Chondrocyte (in vitro differentiated cells): ENCODE data around the gene CLP1. TPM values are rescaled to one million over a fixed set of nuclear protein-coding genes. Genes with fewer than 3 reads are reported as not detected.
"Not testable (repeated sequence)": the region's sequence is repeated elsewhere in the genome, so short reads cannot be mapped to it uniquely, and the experiment has no call there.

Source experiments
- DNase-seq: peaks from one replicate; pipeline ENCODE4 v3.0.0; 2021; ENCODE audit warnings: mixed read lengths, low spot score
- H3K27ac Mint-ChIP-seq: one replicate; pipeline ENCODE4 v1.8.0; 2021; ENCODE audit warnings: mild to moderate bottlenecking, moderate library complexity, mixed read lengths; ENCODE audit not compliant: unreplicated experiment
- H3K27me3 Mint-ChIP-seq: 2 replicates; pipeline ENCODE4 v1.8.0; 2021; ENCODE audit warnings: low read depth, mixed read lengths
- H3K36me3 Mint-ChIP-seq: 2 replicates; pipeline ENCODE4 v1.8.0; 2021; ENCODE audit warnings: low read depth, mixed read lengths
- H3K4me1 Mint-ChIP-seq: 2 replicates; pipeline ENCODE4 v1.8.0; 2021; ENCODE audit warnings: low read depth, mild to moderate bottlenecking, mixed read lengths
- H3K4me3 Mint-ChIP-seq: one replicate; pipeline ENCODE4 v1.8.0; 2021; ENCODE audit warnings: mild to moderate bottlenecking, moderate library complexity, mixed read lengths; ENCODE audit not compliant: unreplicated experiment
- H3K9me3 Mint-ChIP-seq: 2 replicates; pipeline ENCODE4 v1.8.0; 2021; ENCODE audit warnings: low read depth, mixed read lengths
- total RNA-seq: library from RNA; stranded (reverse); gene quantifications from 3 replicates; pipeline ENCODE4 v1.2.1, GENCODE V29; 2021
- TF ChIP-seq, protein P1 (sequence below): fragments of 200-600 bp; sonication (generic); IDR thresholded peaks from 2 replicates; pipeline ENCODE4 v1.5.0; 2021; ENCODE audit warnings: antibody characterized with exemption, mild to moderate bottlenecking, moderate library complexity

Gene CLP1
- total RNA-seq, 1 donor from 2014 or later = 14.9 TPM

DNA sequence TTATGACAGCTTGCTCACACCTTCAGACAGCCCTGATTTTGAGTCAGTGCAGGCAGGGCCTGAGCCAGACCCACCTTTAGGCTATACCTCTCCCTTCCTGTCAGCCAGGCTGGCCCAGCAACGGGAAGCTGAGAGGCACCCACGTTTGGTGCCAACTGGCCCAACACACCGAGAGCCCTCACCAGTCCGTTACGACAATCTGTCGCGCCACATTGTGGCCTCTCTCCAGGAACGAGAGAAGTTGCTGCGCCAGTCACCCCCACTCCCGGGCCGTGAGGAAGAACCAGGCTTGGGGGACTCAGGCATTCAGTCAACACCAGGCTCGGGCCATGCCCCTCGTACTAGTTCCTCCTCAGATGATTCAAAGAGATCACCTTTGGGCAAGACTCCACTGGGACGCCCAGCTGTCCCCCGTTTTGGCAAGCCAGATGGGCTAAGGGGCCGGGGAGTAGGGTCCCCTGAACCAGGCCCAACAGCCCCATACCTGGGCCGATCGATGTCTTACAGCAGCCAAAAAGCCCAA lies 41.3 kb downstream of the CLP1 start:
- Mint-ChIP-seq H3K9me3 (no peaks in the 10 kb centered on the region), H3K27me3 (no peaks in the 10 kb centered on the region), H3K4me3 (no peak overlapping the region), H3K4me1 (no peaks in the 10 kb centered on the region), H3K36me3 (peaks cover 35% of the 10 kb centered on the region), H3K27ac (no peak overlapping the region)
- DNase-seq = no peak
- TF ChIP-seq, protein P1, sequence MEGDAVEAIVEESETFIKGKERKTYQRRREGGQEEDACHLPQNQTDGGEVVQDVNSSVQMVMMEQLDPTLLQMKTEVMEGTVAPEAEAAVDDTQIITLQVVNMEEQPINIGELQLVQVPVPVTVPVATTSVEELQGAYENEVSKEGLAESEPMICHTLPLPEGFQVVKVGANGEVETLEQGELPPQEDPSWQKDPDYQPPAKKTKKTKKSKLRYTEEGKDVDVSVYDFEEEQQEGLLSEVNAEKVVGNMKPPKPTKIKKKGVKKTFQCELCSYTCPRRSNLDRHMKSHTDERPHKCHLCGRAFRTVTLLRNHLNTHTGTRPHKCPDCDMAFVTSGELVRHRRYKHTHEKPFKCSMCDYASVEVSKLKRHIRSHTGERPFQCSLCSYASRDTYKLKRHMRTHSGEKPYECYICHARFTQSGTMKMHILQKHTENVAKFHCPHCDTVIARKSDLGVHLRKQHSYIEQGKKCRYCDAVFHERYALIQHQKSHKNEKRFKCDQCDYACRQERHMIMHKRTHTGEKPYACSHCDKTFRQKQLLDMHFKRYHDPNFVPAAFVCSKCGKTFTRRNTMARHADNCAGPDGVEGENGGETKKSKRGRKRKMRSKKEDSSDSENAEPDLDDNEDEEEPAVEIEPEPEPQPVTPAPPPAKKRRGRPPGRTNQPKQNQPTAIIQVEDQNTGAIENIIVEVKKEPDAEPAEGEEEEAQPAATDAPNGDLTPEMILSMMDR = no peak

DNA sequence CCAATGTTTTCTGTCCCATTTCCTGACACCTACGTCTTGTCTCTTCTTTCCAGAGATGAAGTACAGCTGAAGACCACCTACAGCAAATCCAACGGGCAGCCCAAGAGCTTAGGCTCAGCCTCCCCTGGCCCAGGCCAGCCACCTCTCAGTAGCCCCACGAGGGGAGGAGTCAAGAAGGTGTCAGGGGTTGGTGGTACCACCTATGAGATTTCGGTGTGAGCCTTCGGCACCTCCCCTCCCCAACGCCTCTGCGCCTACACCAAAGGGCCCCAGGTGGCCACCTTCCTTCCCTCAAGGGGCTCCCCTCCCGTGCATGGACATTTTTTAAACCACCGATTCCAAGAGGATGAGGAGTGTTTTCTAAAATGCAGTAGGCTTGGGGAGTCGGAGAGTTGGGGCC lies 42.3 kb downstream of the CLP1 start:
- Mint-ChIP-seq H3K27ac (no peak overlapping the region), H3K4me3 (no peak overlapping the region), H3K9me3 (no peaks in the 10 kb centered on the region), H3K27me3 (no peaks in the 10 kb centered on the region), H3K36me3 (peaks cover 40% of the 10 kb centered on the region), H3K4me1 (no peaks in the 10 kb centered on the region)
- no peak for DNase-seq
- TF ChIP-seq, protein P1 = no peak

DNA sequence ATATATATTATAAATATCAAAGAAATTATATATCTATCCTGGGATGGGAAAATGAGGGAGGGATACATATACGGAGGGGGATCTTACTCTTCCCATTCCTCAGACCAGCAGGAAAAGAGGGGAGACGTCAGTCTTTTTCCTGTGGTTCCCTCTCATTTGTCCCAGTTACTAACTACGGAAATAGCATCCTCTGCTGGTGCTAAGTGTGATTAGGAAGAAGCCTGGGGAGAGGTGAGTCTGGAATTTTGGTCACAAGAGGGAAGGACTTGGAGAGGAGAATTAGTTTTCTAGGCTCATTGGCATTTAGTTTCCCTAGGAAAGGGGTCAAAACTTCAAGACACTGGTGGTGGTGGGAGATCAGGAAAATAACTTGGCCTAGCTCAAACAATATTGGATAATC lies 42.9 kb downstream of the CLP1 start:
- no peak for DNase-seq
- H3K4me3 Mint-ChIP-seq = no peak overlapping the region
- no peaks in the 10 kb centered on the region for H3K27me3 Mint-ChIP-seq
- H3K9me3 Mint-ChIP-seq = no peaks in the 10 kb centered on the region
- TF ChIP-seq, protein P1 = no peak
- no peaks in the 10 kb centered on the region for H3K4me1 Mint-ChIP-seq
- peaks cover 40% of the 10 kb centered on the region for H3K36me3 Mint-ChIP-seq
- no peak overlapping the region for H3K27ac Mint-ChIP-seq

DNA sequence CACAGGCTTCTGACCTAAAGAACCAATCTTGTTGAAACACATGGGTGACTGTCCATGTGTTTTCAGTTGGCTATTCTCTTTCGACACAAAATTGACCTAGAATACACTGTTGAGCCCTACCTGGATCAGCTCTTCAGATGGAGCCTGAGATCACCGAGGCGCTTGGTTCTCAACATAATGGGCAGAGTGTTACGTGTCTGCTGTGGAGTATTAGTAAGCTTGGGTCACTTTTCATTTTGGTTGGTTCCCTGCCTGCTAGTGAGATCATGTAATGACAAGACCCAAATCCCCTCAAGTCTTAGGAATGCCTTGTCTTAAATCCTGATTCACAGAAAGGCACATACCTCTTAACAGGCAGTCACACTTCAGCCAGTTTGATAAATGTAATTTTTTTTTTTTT lies 45.8 kb downstream of the CLP1 start:
- DNase-seq = no peak
- TF ChIP-seq, protein P1 = no peak
- H3K9me3 Mint-ChIP-seq = no peaks in the 10 kb centered on the region
- H3K36me3 Mint-ChIP-seq = peaks cover 30% of the 10 kb centered on the region
- no peaks in the 10 kb centered on the region for H3K27me3 Mint-ChIP-seq
- H3K27ac Mint-ChIP-seq = no peak overlapping the region
- no peak overlapping the region for H3K4me3 Mint-ChIP-seq
- H3K4me1 Mint-ChIP-seq = peaks cover 4% of the 10 kb centered on the region

DNA sequence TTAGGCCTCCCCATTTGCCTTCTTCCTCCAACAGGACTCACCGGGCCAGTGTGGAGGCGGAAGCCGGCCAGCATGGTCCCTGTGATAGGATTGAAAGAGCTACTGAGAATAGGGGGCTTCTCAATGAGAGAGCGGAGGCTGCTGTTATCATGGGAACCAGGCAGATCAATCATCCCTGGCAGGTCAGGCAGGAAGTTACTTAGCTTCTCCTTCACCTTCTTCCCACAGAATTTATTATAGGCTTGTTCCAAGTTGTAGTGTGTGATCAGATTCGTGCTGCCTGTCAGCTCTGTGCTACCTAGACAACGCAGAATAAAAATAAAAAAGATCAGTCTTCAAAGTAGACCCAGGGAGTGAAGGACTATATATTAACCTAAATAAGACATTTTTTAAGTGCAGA lies 47.4 kb downstream of the CLP1 start:
- peak overlapping the region; percentile 15 for H3K27ac Mint-ChIP-seq
- H3K27me3 Mint-ChIP-seq = no peaks in the 10 kb centered on the region
- no peak overlapping the region for H3K4me3 Mint-ChIP-seq
- H3K4me1 Mint-ChIP-seq = peaks cover 8% of the 10 kb centered on the region
- TF ChIP-seq, protein P1 = no peak
- no peak for DNase-seq
- no peaks in the 10 kb centered on the region for H3K9me3 Mint-ChIP-seq
- H3K36me3 Mint-ChIP-seq = peaks cover 19% of the 10 kb centered on the region

DNA sequence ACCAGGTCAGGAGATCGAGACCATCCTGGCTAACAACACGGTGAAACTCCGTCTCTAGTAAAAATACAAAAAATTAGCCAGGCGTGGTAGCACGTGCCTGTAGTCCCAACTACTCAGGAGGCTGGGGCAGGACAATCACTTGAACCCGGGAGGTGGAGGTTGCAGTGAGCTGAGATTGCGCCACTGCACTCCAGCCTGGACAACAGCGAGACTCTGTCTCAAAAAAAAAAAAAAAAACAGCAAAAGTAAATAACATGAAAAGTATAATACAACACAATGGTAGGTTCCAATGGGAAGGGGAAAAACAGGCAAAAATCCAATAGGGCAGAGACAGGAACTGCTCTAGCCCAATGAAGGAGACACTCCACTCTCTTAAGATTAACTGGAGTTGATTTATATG lies 47.9 kb downstream of the CLP1 start:
- H3K27me3 Mint-ChIP-seq, H3K9me3 Mint-ChIP-seq, H3K27ac Mint-ChIP-seq, H3K4me3 Mint-ChIP-seq, DNase-seq: not testable (repeated sequence)
- Mint-ChIP-seq H3K36me3 (peaks cover 17% of the 10 kb centered on the region), H3K4me1 (peaks cover 11% of the 10 kb centered on the region)
